Measurements from ENCODE around the gene LRRN2. TPM values are rescaled to one million over a fixed set of nuclear protein-coding genes. Genes with fewer than 3 reads are reported as not detected.

Gene LRRN2
- polyA plus RNA-seq, 2 of the 4 experiments (the other 2 are of a cell fraction), result 3.6 to 6.6 TPM

GRCh38 chr1:204600203-204600602 is 85.3 kb downstream of the LRRN2 start:
- no peaks in the 10 kb centered on the region for H3K9me3 ChIP-seq
- FAIRE-seq (no peak), ATAC-seq (no peak), DNase-seq (ENCODE audit: low read depth in 1 of 2, low spot score in 1 of 2) (no peak)
- no peak overlapping the region for H3K27ac ChIP-seq
- CTCF ChIA-PET, result interaction anchor here (0.9 to 1.6 kb wide), 5 partner anchors 8 to 207 kb away, joined by 3 to 7 read pairs (median 4); no protein-coding TSS in a partner anchor
- H3K4me2 ChIP-seq, result no peak overlapping the region
- POLR2A ChIA-PET, result no interaction called here
- TF ChIP-seq MAZ (IDR thresholded peaks at IDR 0.05; ENCODE audit: borderline replicate concordance, low read depth, low read length), result no peak
- peak; percentile 18 for TF ChIP-seq ZFP36 (IDR thresholded peaks at IDR 0.05; ENCODE audit: borderline replicate concordance, partially characterized antibody)
- WGBS (ENCODE audit: missing lambda C conversion rate), result 69% methylated on average over 5 of the region's 5 CpGs
- no peak overlapping the region for H3K4me3 ChIP-seq
- no peaks in the 10 kb centered on the region for H3K4me1 ChIP-seq

DNA sequence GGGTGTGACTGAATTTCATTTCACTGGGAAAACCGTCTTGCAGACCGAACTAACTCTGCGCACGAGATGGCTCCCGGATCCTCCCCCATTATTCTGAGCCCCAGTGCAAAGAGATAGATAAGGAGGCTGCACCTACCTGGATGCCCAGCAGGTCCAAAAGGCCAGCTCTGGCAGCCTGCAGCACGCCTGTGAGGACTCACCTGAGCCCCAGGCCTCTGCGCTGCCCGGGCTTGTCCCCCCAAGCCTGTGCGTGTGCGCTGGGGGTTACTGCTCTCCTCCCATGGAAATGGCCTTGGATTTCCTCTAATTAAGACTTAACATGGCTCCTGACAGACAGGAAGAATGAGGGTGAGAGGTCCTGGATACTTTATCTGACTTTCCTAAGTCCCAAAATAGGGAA is 85.9 kb downstream of the LRRN2 start:
- no peak overlapping the region for H3K4me3 ChIP-seq
- no peaks in the 10 kb centered on the region for H3K9me3 ChIP-seq
- CTCF ChIA-PET, result interaction anchor here (0.9 to 1.6 kb wide), 3 partner anchors 9 to 208 kb away, joined by 3 to 7 read pairs (median 4); no protein-coding TSS in a partner anchor

GRCh38 chr1:204599098-204599497 is 86.4 kb downstream of the LRRN2 start:
- Histone ChIP-seq H3K27ac (no peak overlapping the region), H3K4me2 (no peak overlapping the region), H3K4me1 (no peaks in the 10 kb centered on the region), H3K9me3 (no peaks in the 10 kb centered on the region), H3K4me3 (no peak overlapping the region)
- TF ChIP-seq PHF8 (IDR thresholded peaks at IDR 0.05; ENCODE audit: borderline replicate concordance, low read depth), result no peak
- TF ChIP-seq ZNF302 (CRISPR knock-in tag; IDR thresholded peaks at IDR 0.05), result no peak
- TF ChIP-seq, protein P1, sequence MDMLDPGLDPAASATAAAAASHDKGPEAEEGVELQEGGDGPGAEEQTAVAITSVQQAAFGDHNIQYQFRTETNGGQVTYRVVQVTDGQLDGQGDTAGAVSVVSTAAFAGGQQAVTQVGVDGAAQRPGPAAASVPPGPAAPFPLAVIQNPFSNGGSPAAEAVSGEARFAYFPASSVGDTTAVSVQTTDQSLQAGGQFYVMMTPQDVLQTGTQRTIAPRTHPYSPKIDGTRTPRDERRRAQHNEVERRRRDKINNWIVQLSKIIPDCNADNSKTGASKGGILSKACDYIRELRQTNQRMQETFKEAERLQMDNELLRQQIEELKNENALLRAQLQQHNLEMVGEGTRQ (IDR thresholded peaks at IDR 0.05), result no peak
- WGBS (ENCODE audit: missing lambda C conversion rate), result 53% methylated on average over 8 of the region's 8 CpGs
- DNase-seq (ENCODE audit: low read depth in 1 of 2, low spot score in 1 of 2), result no peak
- POLR2A ChIA-PET, result no interaction called here
- no peak for ATAC-seq
- no peak for FAIRE-seq
- CTCF ChIA-PET, result interaction anchor here (1.5 to 1.6 kb wide), 2 partner anchors 10 to 208 kb away, joined by 4 to 7 read pairs; no protein-coding TSS in a partner anchor

More for the DNA sequence above, 85.9 kb downstream of the LRRN2 start:
- H3K4me1 ChIP-seq, result no peaks in the 10 kb centered on the region
- no peak for FAIRE-seq
- no peak for ATAC-seq
- 76% methylated on average over 10 of the region's 10 CpGs for WGBS (ENCODE audit: missing lambda C conversion rate)
- POLR2A ChIA-PET, result no interaction called here
- TF ChIP-seq MAFK (IDR thresholded peaks at IDR 0.05; ENCODE audit: partially characterized antibody), result no peak
- no peak for TF ChIP-seq JUN (IDR thresholded peaks at IDR 0.05)
- TF ChIP-seq, protein P2, sequence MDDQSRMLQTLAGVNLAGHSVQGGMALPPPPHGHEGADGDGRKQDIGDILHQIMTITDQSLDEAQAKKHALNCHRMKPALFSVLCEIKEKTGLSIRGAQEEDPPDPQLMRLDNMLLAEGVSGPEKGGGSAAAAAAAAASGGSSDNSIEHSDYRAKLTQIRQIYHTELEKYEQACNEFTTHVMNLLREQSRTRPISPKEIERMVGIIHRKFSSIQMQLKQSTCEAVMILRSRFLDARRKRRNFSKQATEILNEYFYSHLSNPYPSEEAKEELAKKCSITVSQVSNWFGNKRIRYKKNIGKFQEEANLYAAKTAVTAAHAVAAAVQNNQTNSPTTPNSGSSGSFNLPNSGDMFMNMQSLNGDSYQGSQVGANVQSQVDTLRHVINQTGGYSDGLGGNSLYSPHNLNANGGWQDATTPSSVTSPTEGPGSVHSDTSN (IDR thresholded peaks at IDR 0.05), result no peak
- TF ChIP-seq CBX8 (IDR thresholded peaks at IDR 0.05), result no peak
- TF ChIP-seq FOSL2 (IDR thresholded peaks at IDR 0.05), result no peak
- no peak for TF ChIP-seq FOSL2 (CRISPR knock-in tag; IDR thresholded peaks at IDR 0.05)
- TF ChIP-seq HMGXB4 (CRISPR knock-in tag; IDR thresholded peaks at IDR 0.05; ENCODE audit: borderline replicate concordance), result no peak
- no peak for TF ChIP-seq ZFP36 (IDR thresholded peaks at IDR 0.05; ENCODE audit: borderline replicate concordance, partially characterized antibody)
- DNase-seq (ENCODE audit: low read depth in 1 of 2, low spot score in 1 of 2), result no peak
- no peak overlapping the region for H3K27ac ChIP-seq
- H3K4me2 ChIP-seq, result no peak overlapping the region

DNA sequence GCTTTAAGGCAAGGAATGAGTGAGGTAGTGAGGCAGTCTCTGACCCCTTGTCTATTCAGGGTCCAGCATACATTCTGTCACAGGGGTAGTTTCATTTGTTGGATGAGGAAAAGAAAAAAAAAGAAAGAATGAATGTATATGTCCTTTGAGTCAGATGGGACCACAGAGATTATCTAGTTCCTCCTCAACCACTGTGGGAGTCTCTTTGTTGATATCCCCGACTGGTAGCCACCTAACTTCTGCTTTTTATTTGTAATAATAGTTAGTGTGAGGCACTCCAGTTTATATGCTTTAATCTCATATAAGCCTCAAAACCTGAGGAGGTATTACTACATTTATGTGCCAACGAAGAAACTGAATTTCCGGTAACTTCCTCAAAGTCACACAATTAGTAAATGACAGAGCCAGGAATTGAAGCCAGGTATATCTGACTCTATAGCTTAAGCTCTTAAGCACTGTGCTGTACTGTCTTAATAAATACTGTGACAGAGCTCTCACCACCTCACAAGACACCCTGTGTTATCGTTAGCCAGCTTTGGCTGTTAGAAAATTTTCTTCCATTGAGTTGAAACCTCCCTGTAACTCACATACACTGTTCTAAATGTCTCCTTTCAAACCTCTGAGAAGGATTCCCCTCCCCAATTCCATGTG is 87.1 kb downstream of the LRRN2 start:
- ChIA-PET POLR2A (no interaction called here), CTCF (interaction anchor here (1.5 to 2.1 kb wide), 3 partner anchors 33 to 209 kb away, joined by 4 to 9 read pairs (median 7); no protein-coding TSS in a partner anchor)
- no peak for FAIRE-seq
- no peak for TF ChIP-seq ZSCAN20 (CRISPR knock-in tag; IDR thresholded peaks at IDR 0.05)
- TF ChIP-seq POLR2AphosphoS2 (conservative IDR thresholded peaks at IDR 0.05; ENCODE audit: low read length), result no peak
- TF ChIP-seq HMGXB4 (CRISPR knock-in tag; IDR thresholded peaks at IDR 0.05; ENCODE audit: borderline replicate concordance), result no peak
- TF ChIP-seq SMC3 (IDR thresholded peaks at IDR 0.05), result no peak
- no peak for TF ChIP-seq FOSB (CRISPR knock-in tag; IDR thresholded peaks at IDR 0.05)
- TF ChIP-seq GATA3 (IDR thresholded peaks at IDR 0.05; ENCODE audit: borderline replicate concordance), result no peak
- TF ChIP-seq HOXB5 (CRISPR knock-in tag; IDR thresholded peaks at IDR 0.05), result no peak
- TF ChIP-seq, protein P3, sequence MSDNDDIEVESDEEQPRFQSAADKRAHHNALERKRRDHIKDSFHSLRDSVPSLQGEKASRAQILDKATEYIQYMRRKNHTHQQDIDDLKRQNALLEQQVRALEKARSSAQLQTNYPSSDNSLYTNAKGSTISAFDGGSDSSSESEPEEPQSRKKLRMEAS (IDR thresholded peaks at IDR 0.05), result no peak
- TF ChIP-seq CTCF (IDR thresholded peaks at IDR 0.05), result no peak

More for the DNA sequence above, 87.1 kb downstream of the LRRN2 start:
- DNase-seq (ENCODE audit: low read depth in 1 of 2, low spot score in 1 of 2), result no peak
- H3K27ac ChIP-seq, result no peak overlapping the region
- 80% methylated on average over 4 of the region's 4 CpGs for WGBS (ENCODE audit: missing lambda C conversion rate)
- no peak overlapping the region for H3K4me2 ChIP-seq
- H3K9me3 ChIP-seq, result no peaks in the 10 kb centered on the region
- H3K4me3 ChIP-seq, result no peak overlapping the region
- no peaks in the 10 kb centered on the region for H3K4me1 ChIP-seq
- no peak for ATAC-seq

Data from A549 (cell line).